ENCODE results near the gene TRPV4.

DNA sequence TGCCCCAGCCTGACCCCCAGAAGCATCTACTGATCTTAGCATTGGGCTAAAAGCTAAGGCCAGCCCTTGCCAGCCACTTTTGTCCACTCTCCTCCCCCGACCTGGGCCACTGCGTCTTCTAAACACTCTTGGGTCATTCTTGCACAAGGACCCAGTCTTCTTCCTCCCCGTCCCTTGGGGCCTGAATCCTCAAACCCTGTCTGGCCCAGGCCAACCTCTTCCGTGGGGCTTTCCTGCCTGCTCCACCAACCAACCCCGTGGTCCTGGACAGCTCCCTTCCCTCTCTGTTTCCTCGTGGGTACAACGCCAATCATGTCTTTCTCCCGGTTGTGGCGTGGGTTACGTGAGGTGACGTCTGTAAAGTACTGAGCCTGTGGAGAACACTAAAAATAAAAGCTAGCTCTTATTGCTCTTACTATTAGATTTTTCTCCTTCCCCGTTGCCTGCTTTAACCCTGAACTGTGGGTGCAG lies 98.1 kb downstream of the TRPV4 start:
- no peak for TF ChIP-seq POLR2A (IDR thresholded peaks at IDR 0.05; ENCODE audit: low read depth, low read length)
- TF ChIP-seq CHD1 (IDR thresholded peaks at IDR 0.05; ENCODE audit: low read depth, low read length): no peak
- TF ChIP-seq, protein P1, sequence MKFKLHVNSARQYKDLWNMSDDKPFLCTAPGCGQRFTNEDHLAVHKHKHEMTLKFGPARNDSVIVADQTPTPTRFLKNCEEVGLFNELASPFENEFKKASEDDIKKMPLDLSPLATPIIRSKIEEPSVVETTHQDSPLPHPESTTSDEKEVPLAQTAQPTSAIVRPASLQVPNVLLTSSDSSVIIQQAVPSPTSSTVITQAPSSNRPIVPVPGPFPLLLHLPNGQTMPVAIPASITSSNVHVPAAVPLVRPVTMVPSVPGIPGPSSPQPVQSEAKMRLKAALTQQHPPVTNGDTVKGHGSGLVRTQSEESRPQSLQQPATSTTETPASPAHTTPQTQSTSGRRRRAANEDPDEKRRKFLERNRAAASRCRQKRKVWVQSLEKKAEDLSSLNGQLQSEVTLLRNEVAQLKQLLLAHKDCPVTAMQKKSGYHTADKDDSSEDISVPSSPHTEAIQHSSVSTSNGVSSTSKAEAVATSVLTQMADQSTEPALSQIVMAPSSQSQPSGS (IDR thresholded peaks at IDR 0.05; ENCODE audit: low read length): no peak
- no peak for TF ChIP-seq PAX8 (IDR thresholded peaks at IDR 0.05)
- TF ChIP-seq KAT2A (conservative IDR thresholded peaks at IDR 0.05; ENCODE audit: control insufficient read depth, low read depth, low read length): no peak
- no peak for TF ChIP-seq CTCF (IDR thresholded peaks at IDR 0.05 in 2 of 3, conservative IDR thresholded peaks at IDR 0.05 in 1 of 3; ENCODE audit: control insufficient read depth in 2 of 3, extremely low read depth in 1 of 3, insufficient read depth in 1 of 3, low read depth in 3 of 3, low read length in 3 of 3)
- TF ChIP-seq SMC3 (IDR thresholded peaks at IDR 0.05; ENCODE audit: borderline replicate concordance, low read length): no peak
- no peak for TF ChIP-seq ESRRA (IDR thresholded peaks at IDR 0.05; ENCODE audit: low read length)
- no peak for TF ChIP-seq FOXK2 (IDR thresholded peaks at IDR 0.05)
- TF ChIP-seq RFX5 (IDR thresholded peaks at IDR 0.05; ENCODE audit: low read depth, low read length): no peak

Data from GM12878 (cell line).